Nephron progenitor cell (in vitro differentiated cells): ENCODE results near the gene CHRNG.

ENCODE experiments used
- DNase-seq: peaks from one replicate; pipeline ENCODE4 v3.0.0; 2021
- H3K27ac Mint-ChIP-seq: 2 replicates; pipeline ENCODE4 v1.8.0; 2021; ENCODE audit warnings: mild to moderate bottlenecking, moderate library complexity, mixed read lengths
- H3K27me3 Mint-ChIP-seq: 2 replicates; pipeline ENCODE4 v1.8.0; 2021; ENCODE audit warnings: mild to moderate bottlenecking, low read depth, mixed read lengths; ENCODE audit not compliant: poor library complexity
- H3K36me3 Mint-ChIP-seq: 2 replicates; pipeline ENCODE4 v1.8.0; 2021; ENCODE audit warnings: low read depth, mixed read lengths
- H3K4me1 Mint-ChIP-seq: 2 replicates; pipeline ENCODE4 v1.8.0; 2021; ENCODE audit warnings: mixed read lengths
- H3K4me3 Mint-ChIP-seq: 2 replicates; pipeline ENCODE4 v1.8.0; 2021; ENCODE audit warnings: mild to moderate bottlenecking, moderate library complexity, mixed read lengths
- H3K9me3 Mint-ChIP-seq: 2 replicates; pipeline ENCODE4 v1.8.0; 2021; ENCODE audit warnings: mild to moderate bottlenecking, moderate library complexity, mixed read lengths
- CTCF ChIP-seq: fragments of 200-600 bp; sonication (generic); IDR thresholded peaks from 2 replicates; pipeline ENCODE4 v1.5.0; 2021; ENCODE audit warnings: antibody characterized with exemption

Gene CHRNG

DNA sequence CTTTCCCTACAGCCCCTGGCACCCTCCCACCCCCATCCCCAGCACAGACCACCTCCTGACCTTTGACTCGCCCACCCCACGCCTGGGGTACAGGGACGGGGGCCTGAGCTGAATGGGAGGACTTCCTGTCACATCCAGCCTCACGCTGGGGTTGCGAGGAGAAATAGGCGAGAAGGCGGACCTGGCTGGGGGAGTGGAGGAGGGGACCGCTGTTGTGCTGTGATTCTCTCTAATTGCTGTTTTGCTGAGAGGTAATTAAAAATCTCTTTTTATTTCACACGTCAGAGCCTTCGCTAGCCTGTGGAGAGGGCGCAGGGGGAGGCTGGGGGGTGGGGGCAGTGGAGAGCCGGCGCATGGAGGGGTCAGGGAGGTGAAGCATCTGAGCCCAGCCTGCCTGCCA is 42.1 kb upstream of the CHRNG start:
- no peaks in the 10 kb centered on the region for H3K9me3 Mint-ChIP-seq
- no peak overlapping the region for H3K4me3 Mint-ChIP-seq
- TF ChIP-seq CTCF = no peak
- H3K27ac Mint-ChIP-seq = no peak overlapping the region
- no peak for DNase-seq
- H3K4me1 Mint-ChIP-seq = peaks cover 75% of the 10 kb centered on the region
- peaks cover 41% of the 10 kb centered on the region for H3K27me3 Mint-ChIP-seq
- H3K36me3 Mint-ChIP-seq = no peaks in the 10 kb centered on the region

DNA sequence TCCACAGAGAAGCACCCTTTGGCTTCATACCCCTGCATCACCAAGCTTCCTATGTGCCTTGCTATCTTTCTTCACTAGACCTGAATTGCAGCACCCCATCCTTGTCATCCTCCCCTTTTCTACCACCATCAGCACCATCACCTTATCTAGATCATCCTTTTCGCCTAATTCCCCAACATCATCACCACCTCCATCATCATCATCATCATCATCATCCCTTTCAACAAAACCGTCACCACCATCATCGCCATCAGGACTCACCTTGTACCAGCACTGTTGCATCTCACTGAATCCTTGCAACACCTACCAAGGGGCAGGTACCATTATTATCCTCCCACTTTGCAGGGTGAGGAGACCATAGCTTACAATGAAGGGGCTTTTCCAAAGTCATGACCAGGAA is 41.0 kb upstream of the CHRNG start:
- peaks cover 68% of the 10 kb centered on the region for H3K4me1 Mint-ChIP-seq
- no peak overlapping the region for H3K27ac Mint-ChIP-seq
- H3K4me3 Mint-ChIP-seq = no peak overlapping the region
- H3K9me3 Mint-ChIP-seq = no peaks in the 10 kb centered on the region
- H3K27me3 Mint-ChIP-seq = peaks cover 40% of the 10 kb centered on the region
- DNase-seq = no peak
- no peaks in the 10 kb centered on the region for H3K36me3 Mint-ChIP-seq
- no peak for TF ChIP-seq CTCF

DNA sequence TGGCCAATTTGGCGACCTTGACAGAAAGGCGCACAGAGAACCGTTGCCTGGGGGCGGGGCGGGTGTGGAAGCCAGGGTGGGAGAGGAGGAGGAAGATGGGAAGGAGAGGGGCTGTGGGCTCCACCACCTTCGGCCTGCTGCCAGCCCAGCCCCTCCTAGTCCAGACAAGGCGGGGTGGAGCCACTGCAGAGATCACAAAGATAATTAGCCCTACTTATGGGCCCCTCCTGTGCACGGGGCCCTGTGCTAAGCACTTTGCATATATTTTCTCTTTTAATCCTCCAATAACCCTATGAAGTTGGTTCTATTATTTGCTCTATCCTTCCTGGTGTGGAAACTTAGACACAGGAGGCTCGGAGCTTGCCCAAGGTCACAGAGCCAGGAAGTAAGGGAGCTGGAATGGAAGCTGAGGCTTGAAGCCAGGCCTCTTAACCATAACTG is 38.1 kb upstream of the CHRNG start:
- Mint-ChIP-seq H3K27me3 (peaks cover 50% of the 10 kb centered on the region), H3K4me1 (peaks cover 81% of the 10 kb centered on the region), H3K27ac (no peak overlapping the region), H3K9me3 (no peaks in the 10 kb centered on the region), H3K36me3 (no peaks in the 10 kb centered on the region), H3K4me3 (peak overlapping the region; percentile 61)
- TF ChIP-seq CTCF = no peak
- no peak for DNase-seq

- no peak for DNase-seq
- Mint-ChIP-seq H3K36me3 (no peaks in the 10 kb centered on the region), H3K9me3 (no peaks in the 10 kb centered on the region), H3K4me1 (peaks cover 86% of the 10 kb centered on the region), H3K27me3 (peaks cover 50% of the 10 kb centered on the region), H3K4me3 (peak overlapping the region; percentile 79), H3K27ac (no peak overlapping the region)
- no peak for TF ChIP-seq CTCF
These were observed 37.6 kb upstream of the CHRNG start for GRCh38 chr2:232501794-232502390.

- DNase-seq = no peak
- Mint-ChIP-seq H3K27ac (peak overlapping the region; percentile 85), H3K4me3 (peak overlapping the region; percentile 79), H3K36me3 (no peaks in the 10 kb centered on the region), H3K4me1 (peaks cover 86% of the 10 kb centered on the region), H3K9me3 (no peaks in the 10 kb centered on the region), H3K27me3 (peaks cover 50% of the 10 kb centered on the region)
- no peak for TF ChIP-seq CTCF
These were observed 37.0 kb upstream of the CHRNG start for GRCh38 chr2:232502511-232502910.
